ENCODE data around the gene PHF2. TPM values are rescaled to one million over a fixed set of nuclear protein-coding genes. Genes with fewer than 3 reads are reported as not detected.

The PHF2 gene
- total RNA-seq: 25.4 TPM
- long read RNA-seq, partial matches to known transcripts: 49 of 55 reads
- long read RNA-seq, other reads (novel, unspliced or antisense): 6 of 55 reads

- intact Hi-C loops (cut with DNase I): no loop called here
- ATAC-seq (ENCODE audit: poor library complexity): peak; percentile 43
- no peak for DNase-seq
Measured at GRCh38 chr9:93576258-93577077, at the start of gene PHF2. Gene PHF2, plus strand, starts transcription at chr9:93576584. Its CDS starts 190 bp downstream, at chr9:93576774.

GRCh38 chr9:93531374-93531773 lies 45.0 kb upstream of the PHF2 start:
- intact Hi-C loops (cut with DNase I): no loop called here
- ATAC-seq (ENCODE audit: poor library complexity) (no peak), DNase-seq (no peak)

GRCh38 chr9:93532141-93532540 lies 44.2 kb upstream of the PHF2 start:
- intact Hi-C loops (cut with DNase I): no loop called here
- DNase-seq: no peak
- ATAC-seq (ENCODE audit: poor library complexity): no peak

- no peak for DNase-seq
- ATAC-seq (ENCODE audit: poor library complexity): no peak
- intact Hi-C loops (cut with DNase I): no loop called here
Measured at GRCh38 chr9:93533863-93534262, 42.5 kb upstream of the PHF2 start.

- intact Hi-C loops (cut with DNase I): no loop called here
- ATAC-seq (ENCODE audit: poor library complexity) (peak; percentile 66), DNase-seq (no peak)
Measured at GRCh38 chr9:93536167-93536566, 40.2 kb upstream of the PHF2 start.

- intact Hi-C loops (cut with DNase I): no loop called here
- ATAC-seq (ENCODE audit: poor library complexity): peak; percentile 38
- no peak for DNase-seq
Measured at GRCh38 chr9:93536874-93537273, 39.5 kb upstream of the PHF2 start.

- DNase-seq (no peak), ATAC-seq (ENCODE audit: poor library complexity) (peak; percentile 32)
- intact Hi-C loops (cut with DNase I): no loop called here
Measured at GRCh38 chr9:93540305-93540704, 36.1 kb upstream of the PHF2 start.

- intact Hi-C loops (cut with DNase I): no loop called here
- DNase-seq: no peak
- ATAC-seq (ENCODE audit: poor library complexity): peak; percentile 9
Measured at GRCh38 chr9:93541005-93541404, 35.4 kb upstream of the PHF2 start.

GRCh38 chr9:93541581-93542349 lies 34.6 kb upstream of the PHF2 start:
- ATAC-seq (ENCODE audit: poor library complexity) (peak; percentile 55), DNase-seq (no peak)
- intact Hi-C loops (cut with DNase I): no loop called here

- ATAC-seq (ENCODE audit: poor library complexity) (no peak), DNase-seq (no peak)
- intact Hi-C loops (cut with DNase I): no loop called here
Measured at GRCh38 chr9:93543117-93543516, 33.3 kb upstream of the PHF2 start.

GRCh38 chr9:93546356-93546755 lies 30.0 kb upstream of the PHF2 start:
- ATAC-seq (ENCODE audit: poor library complexity) (no peak), DNase-seq (no peak)
- intact Hi-C loops (cut with DNase I): no loop called here

GRCh38 chr9:93549611-93550010 lies 26.8 kb upstream of the PHF2 start:
- ATAC-seq (ENCODE audit: poor library complexity): peak; percentile 59
- intact Hi-C loops (cut with DNase I): no loop called here
- no peak for DNase-seq

- ATAC-seq (ENCODE audit: poor library complexity) (no peak), DNase-seq (no peak)
- intact Hi-C loops (cut with DNase I): no loop called here
Measured at GRCh38 chr9:93552923-93553322, 23.5 kb upstream of the PHF2 start.

- no peak for DNase-seq
- ATAC-seq (ENCODE audit: poor library complexity): no peak
- intact Hi-C loops (cut with DNase I): no loop called here
Measured at GRCh38 chr9:93555370-93555769, 21.0 kb upstream of the PHF2 start.

- DNase-seq: no peak
- intact Hi-C loops (cut with DNase I): no loop called here
- ATAC-seq (ENCODE audit: poor library complexity): no peak
Measured at GRCh38 chr9:93557366-93558137, 18.8 kb upstream of the PHF2 start.

- ATAC-seq (ENCODE audit: poor library complexity) (no peak), DNase-seq (no peak)
- intact Hi-C loops (cut with DNase I): no loop called here
Measured at GRCh38 chr9:93558503-93558902, 17.9 kb upstream of the PHF2 start.

- ATAC-seq (ENCODE audit: poor library complexity) (no peak), DNase-seq (no peak)
- intact Hi-C loops (cut with DNase I): no loop called here
Measured at GRCh38 chr9:93560991-93561390, 15.4 kb upstream of the PHF2 start.

- no peak for ATAC-seq (ENCODE audit: poor library complexity)
Measured at GRCh38 chr9:93562157-93562556, 14.2 kb upstream of the PHF2 start.

GRCh38 chr9:93565089-93565488 lies 11.3 kb upstream of the PHF2 start:
- intact Hi-C loops (cut with DNase I): loop anchor here (5.0 kb wide), 1 partner anchor 113 kb away; the partner anchor contains the start of genes FAM120A and FAM120AOS
- DNase-seq: no peak
- ATAC-seq (ENCODE audit: poor library complexity): no peak

More at GRCh38 chr9:93562157-93562556, 14.2 kb upstream of the PHF2 start:
- intact Hi-C loops (cut with DNase I): no loop called here
- no peak for DNase-seq

All from Right ventricle myocardium superior (tissue), 1 donor.